Type B pancreatic cell (in vitro differentiated cells): ENCODE measurements around the gene PSMD14. TPM values are rescaled to one million over a fixed set of nuclear protein-coding genes. Genes with fewer than 3 reads are reported as not detected.

Source experiments
- DNase-seq: peaks from one replicate; pipeline ENCODE4 v3.0.0; 2021; ENCODE audit warnings: mixed read lengths; ENCODE audit not compliant: unreplicated experiment; ENCODE audit errors: extremely low spot score
- H3K27ac Mint-ChIP-seq: 2 replicates; pipeline ENCODE4 v1.8.0; 2021; ENCODE audit warnings: mild to moderate bottlenecking, mixed read lengths
- H3K27me3 Mint-ChIP-seq: 2 replicates; pipeline ENCODE4 v1.8.0; 2021; ENCODE audit warnings: mixed read lengths
- H3K36me3 Mint-ChIP-seq: 2 replicates; pipeline ENCODE4 v1.8.0; 2021; ENCODE audit warnings: mixed read lengths
- H3K4me1 Mint-ChIP-seq: one replicate; pipeline ENCODE4 v1.8.0; 2021; ENCODE audit warnings: mixed read lengths; ENCODE audit not compliant: unreplicated experiment
- H3K4me3 Mint-ChIP-seq: 2 replicates; pipeline ENCODE4 v1.8.0; 2021; ENCODE audit warnings: mild to moderate bottlenecking, mixed read lengths
- H3K9me3 Mint-ChIP-seq: 2 replicates; pipeline ENCODE4 v1.8.0; 2021; ENCODE audit warnings: mixed read lengths
- total RNA-seq: library from RNA; stranded (reverse); gene quantifications from 2 replicates; pipeline ENCODE4 v1.2.1, GENCODE V29; 2021; ENCODE audit warnings: low replicate concordance
- TF ChIP-seq, protein P1 (sequence below): fragments of 200-600 bp; sonication (generic); conservative IDR thresholded peaks from 2 replicates; pipeline ENCODE4 v1.5.0; 2021; ENCODE audit warnings: antibody characterized with exemption, mild to moderate bottlenecking

Gene PSMD14
- total RNA-seq, 1 donor from 2014 or later, result 52.5 TPM

DNA sequence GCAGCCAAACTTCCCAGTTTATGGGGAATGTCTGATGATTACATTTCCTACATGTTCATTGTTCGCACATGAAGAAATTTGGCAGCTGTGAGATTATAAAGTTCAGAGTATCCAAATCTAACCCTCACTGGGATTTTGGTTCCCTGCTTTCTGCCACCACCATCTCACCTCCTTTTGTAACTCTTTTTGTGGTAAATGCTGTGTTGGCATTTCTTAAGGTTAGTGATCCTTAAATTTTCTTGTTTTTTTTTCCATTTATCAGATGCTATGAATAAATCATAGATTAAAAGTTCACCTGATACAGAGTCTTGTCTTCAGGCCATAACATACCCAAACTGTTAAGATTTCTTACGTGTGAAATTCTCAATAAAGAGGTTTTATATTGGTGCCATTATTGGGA, 99.4 kb downstream of the PSMD14 start:
- TF ChIP-seq, protein P1, sequence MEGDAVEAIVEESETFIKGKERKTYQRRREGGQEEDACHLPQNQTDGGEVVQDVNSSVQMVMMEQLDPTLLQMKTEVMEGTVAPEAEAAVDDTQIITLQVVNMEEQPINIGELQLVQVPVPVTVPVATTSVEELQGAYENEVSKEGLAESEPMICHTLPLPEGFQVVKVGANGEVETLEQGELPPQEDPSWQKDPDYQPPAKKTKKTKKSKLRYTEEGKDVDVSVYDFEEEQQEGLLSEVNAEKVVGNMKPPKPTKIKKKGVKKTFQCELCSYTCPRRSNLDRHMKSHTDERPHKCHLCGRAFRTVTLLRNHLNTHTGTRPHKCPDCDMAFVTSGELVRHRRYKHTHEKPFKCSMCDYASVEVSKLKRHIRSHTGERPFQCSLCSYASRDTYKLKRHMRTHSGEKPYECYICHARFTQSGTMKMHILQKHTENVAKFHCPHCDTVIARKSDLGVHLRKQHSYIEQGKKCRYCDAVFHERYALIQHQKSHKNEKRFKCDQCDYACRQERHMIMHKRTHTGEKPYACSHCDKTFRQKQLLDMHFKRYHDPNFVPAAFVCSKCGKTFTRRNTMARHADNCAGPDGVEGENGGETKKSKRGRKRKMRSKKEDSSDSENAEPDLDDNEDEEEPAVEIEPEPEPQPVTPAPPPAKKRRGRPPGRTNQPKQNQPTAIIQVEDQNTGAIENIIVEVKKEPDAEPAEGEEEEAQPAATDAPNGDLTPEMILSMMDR, result no peak
- H3K4me3 Mint-ChIP-seq, result no peak overlapping the region
- peaks cover 6% of the 10 kb centered on the region for H3K27me3 Mint-ChIP-seq
- H3K36me3 Mint-ChIP-seq, result peaks cover 9% of the 10 kb centered on the region
- no peak overlapping the region for H3K27ac Mint-ChIP-seq
- no peaks in the 10 kb centered on the region for H3K4me1 Mint-ChIP-seq
- no peak for DNase-seq
- no peaks in the 10 kb centered on the region for H3K9me3 Mint-ChIP-seq

DNA sequence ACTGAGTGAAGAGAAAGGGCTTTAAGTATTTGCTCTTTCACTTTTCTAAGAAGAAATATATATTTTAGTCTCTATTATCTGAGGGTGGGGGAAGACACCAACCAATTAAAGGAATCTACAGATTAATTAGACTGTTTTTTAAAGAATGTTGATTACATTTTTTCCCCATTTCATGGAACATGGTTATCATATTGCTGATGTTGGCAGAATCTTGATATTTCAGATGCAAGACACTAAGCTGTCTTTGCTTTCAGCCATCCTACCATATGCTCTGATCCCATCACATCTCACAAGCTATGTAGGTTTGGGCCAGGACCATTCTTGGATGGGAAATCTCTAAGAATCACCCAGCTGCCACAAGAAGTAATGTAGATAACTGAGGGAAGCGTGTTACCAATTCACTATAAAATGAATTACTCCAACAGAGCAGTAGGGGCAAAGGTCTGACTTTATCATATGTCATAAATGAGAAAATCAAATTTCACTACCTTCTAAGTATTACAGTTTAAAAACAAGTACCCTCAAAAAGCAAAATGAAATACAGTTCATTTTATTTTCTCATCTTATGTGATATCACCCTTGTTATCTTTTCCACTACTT, 101.2 kb downstream of the PSMD14 start:
- Mint-ChIP-seq H3K9me3 (no peaks in the 10 kb centered on the region), H3K36me3 (peaks cover 8% of the 10 kb centered on the region), H3K4me1 (no peaks in the 10 kb centered on the region), H3K4me3 (no peak overlapping the region), H3K27ac (no peak overlapping the region), H3K27me3 (peaks cover 24% of the 10 kb centered on the region)
- TF ChIP-seq, protein P1, result no peak
- DNase-seq, result no peak

DNA sequence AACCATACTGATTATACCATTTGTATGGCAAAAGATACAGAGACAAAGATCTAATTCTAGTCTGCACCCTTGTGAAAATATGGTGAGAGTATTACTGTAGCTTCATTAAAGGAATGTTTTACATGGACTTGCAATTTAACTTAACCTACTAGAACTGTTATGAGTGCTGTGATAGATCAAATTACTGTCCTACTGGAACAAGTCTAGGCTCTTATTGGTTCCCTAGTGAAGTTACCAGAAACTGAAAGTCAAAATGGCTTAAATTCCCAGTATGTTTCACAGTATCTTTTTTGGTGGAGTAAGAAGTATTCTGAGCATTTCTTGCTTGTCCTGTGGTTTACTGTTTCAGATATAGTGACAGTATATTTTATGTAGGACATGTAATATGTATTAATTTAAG, 104.1 kb downstream of the PSMD14 start:
- no peak overlapping the region for H3K4me3 Mint-ChIP-seq
- no peak overlapping the region for H3K27ac Mint-ChIP-seq
- no peaks in the 10 kb centered on the region for H3K9me3 Mint-ChIP-seq
- peaks cover 51% of the 10 kb centered on the region for H3K27me3 Mint-ChIP-seq
- H3K36me3 Mint-ChIP-seq, result peaks cover 8% of the 10 kb centered on the region
- DNase-seq, result no peak
- peaks cover 21% of the 10 kb centered on the region for H3K4me1 Mint-ChIP-seq
- TF ChIP-seq, protein P1, result no peak

DNA sequence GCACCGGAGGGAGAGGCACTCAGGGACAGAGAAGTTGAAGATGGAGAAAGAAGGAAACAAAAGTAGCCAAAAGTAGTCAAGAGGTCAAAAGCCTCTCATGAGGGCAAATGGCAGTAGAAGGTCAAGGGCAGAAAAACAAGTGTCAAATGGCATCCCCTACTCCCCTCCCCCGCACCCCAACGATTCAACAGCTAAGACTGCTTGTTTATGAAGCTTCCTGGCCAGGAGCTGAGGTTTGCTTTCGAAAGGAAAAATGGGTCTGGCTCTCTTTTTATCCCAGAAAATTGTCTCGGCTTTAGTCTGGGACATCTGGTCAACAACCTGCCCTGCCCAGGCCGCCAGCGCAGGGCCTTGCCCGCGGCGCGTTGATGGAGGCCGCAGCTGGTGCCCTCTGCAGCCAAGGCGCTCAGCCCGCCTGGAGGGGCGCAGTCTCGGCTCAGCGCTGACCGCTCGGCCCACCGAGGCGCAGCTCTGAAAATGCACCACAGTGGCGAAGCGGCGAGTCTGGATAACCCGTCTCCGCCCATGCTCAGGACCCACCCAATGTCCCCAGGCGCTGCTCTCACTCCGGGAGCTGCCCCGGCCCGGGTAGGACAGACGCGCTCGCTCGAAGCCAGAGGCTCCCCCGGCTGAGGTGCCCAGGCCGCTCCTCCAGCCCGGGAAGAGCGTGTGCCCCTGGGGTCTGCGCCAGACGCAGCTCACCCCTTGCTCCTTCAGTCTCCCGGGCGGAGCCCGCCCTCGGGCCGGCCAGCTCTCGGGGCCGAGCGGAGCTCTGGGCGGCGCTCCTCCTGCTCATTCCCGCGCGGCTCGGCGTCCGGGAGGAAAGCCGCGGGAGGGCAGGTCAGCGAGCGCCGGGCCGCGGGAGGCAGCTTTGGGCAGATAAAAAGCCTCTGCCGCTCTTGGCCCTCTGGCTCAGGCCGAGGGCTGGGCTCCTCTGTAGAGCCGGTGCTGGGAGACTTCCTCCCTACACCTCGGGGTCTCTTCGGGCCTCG, 106.1 kb downstream of the PSMD14 start:
- Mint-ChIP-seq H3K4me1 (peaks cover 25% of the 10 kb centered on the region), H3K4me3 (peak overlapping the region; percentile 82), H3K27me3 (peaks cover 71% of the 10 kb centered on the region), H3K9me3 (no peaks in the 10 kb centered on the region), H3K27ac (no peak overlapping the region), H3K36me3 (peaks cover 8% of the 10 kb centered on the region)
- TF ChIP-seq, protein P1, result peak; percentile 42
- no peak for DNase-seq

DNA sequence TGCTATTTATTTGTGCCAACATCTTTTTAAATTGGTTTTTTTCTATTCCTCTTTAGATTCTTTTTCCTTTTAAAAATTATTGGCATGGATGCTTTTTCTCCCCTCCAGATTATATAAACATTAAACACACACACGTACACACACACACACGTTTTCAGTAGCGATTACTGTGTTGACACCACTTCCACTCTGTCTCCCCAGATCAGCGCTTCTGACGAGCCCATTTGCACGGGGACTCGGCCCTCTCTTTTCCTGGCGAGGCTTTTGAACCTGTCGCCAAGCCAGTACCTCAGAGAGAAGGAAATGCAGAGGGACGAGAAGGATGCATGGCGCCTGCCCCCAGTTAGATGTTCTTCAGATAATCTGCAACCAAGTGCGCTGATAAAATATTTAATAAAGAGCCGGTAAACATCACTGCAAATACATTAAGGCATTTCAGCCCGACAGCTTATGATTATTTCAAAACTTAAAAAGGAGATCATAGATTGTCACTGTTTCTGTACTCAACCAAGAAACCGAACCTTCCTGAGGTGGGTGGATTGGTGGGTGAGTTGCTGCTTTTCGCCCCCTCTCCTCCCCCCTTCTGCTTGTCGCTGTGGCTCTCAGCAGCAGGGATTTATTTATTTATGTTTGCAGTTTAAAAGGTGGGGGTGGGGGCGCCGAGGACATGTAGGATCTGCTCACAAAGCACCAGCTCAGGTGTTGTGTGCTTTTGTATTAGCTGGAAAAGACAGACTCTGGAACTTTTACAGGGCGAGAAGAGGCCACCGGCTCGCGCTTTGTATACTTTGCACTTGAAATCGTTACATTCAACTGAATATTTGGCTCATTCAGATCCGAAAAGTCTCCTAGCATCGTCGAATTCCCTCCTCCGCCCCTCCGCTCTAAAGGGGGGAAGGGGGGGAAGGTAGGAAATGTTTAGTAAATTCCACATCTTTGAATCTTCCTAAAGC, 107.1 kb downstream of the PSMD14 start:
- no peaks in the 10 kb centered on the region for H3K9me3 Mint-ChIP-seq
- H3K27me3 Mint-ChIP-seq, result peaks cover 79% of the 10 kb centered on the region
- TF ChIP-seq, protein P1, result no peak
- H3K4me1 Mint-ChIP-seq, result peaks cover 25% of the 10 kb centered on the region
- H3K4me3 Mint-ChIP-seq, result peak overlapping the region; percentile 82
- peaks cover 8% of the 10 kb centered on the region for H3K36me3 Mint-ChIP-seq
- DNase-seq, result no peak
- no peak overlapping the region for H3K27ac Mint-ChIP-seq
